ENCODE data around the gene RHO. TPM values are rescaled to one million over a fixed set of nuclear protein-coding genes. Genes with fewer than 3 reads are reported as not detected.
"Not testable (repeated sequence)": the region's sequence is repeated elsewhere in the genome, so short reads cannot be mapped to it uniquely, and the experiment has no call there.

Gene RHO
- not detected for total RNA-seq
- total RNA-seq (2013), result not detected

DNA sequence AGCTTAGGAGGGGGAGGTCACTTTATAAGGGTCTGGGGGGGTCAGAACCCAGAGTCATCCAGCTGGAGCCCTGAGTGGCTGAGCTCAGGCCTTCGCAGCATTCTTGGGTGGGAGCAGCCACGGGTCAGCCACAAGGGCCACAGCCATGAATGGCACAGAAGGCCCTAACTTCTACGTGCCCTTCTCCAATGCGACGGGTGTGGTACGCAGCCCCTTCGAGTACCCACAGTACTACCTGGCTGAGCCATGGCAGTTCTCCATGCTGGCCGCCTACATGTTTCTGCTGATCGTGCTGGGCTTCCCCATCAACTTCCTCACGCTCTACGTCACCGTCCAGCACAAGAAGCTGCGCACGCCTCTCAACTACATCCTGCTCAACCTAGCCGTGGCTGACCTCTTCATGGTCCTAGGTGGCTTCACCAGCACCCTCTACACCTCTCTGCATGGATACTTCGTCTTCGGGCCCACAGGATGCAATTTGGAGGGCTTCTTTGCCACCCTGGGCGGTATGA, at the start of gene RHO:
RHO (plus strand) TSS at position 51 of the 512 bp plus-strand sequence; CDS start at position 146, 95 bp downstream.
- DNase-seq, result no peak
- Mint-ChIP-seq H3K27ac (no peak within 1 kb of the TSS), H3K36me3 (no peaks in the 10 kb centered on the region), H3K27me3 (ENCODE audit: low read depth in 2 of 2) (no peaks in the 10 kb centered on the region), H3K9me3 (no peaks in the 10 kb centered on the region), H3K4me1 (no peaks in the 10 kb centered on the region), H3K4me3 (no peak within 1 kb of the TSS)
- no peaks in the 10 kb centered on the region for H3K27me3 ChIP-seq (ENCODE audit: control insufficient read depth, insufficient read depth, low read length)
- H3K4me3 ChIP-seq (ENCODE audit: low read length), result no peak within 1 kb of the TSS
- WGBS (ENCODE audit: insufficient coverage), result 92% methylated on average over 17 of the region's 18 CpGs
- peaks cover 12% of the 10 kb centered on the region for H3K4me1 ChIP-seq (ENCODE audit: control insufficient read depth, insufficient read depth, low read length)
- no peak for ATAC-seq
- H3K36me3 ChIP-seq (ENCODE audit: control insufficient read depth, insufficient read depth, low read length), result no peaks in the 10 kb centered on the region
- TF ChIP-seq, protein P1, sequence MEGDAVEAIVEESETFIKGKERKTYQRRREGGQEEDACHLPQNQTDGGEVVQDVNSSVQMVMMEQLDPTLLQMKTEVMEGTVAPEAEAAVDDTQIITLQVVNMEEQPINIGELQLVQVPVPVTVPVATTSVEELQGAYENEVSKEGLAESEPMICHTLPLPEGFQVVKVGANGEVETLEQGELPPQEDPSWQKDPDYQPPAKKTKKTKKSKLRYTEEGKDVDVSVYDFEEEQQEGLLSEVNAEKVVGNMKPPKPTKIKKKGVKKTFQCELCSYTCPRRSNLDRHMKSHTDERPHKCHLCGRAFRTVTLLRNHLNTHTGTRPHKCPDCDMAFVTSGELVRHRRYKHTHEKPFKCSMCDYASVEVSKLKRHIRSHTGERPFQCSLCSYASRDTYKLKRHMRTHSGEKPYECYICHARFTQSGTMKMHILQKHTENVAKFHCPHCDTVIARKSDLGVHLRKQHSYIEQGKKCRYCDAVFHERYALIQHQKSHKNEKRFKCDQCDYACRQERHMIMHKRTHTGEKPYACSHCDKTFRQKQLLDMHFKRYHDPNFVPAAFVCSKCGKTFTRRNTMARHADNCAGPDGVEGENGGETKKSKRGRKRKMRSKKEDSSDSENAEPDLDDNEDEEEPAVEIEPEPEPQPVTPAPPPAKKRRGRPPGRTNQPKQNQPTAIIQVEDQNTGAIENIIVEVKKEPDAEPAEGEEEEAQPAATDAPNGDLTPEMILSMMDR (IDR thresholded peaks at IDR 0.05), result no peak
- intact Hi-C loops (cut with micrococcal nuclease), result no loop called here
- H3K9me3 ChIP-seq (ENCODE audit: control insufficient read depth, insufficient read depth, low read length), result no peaks in the 10 kb centered on the region
- H3K27ac ChIP-seq (ENCODE audit: low read length), result no peak within 1 kb of the TSS

DNA sequence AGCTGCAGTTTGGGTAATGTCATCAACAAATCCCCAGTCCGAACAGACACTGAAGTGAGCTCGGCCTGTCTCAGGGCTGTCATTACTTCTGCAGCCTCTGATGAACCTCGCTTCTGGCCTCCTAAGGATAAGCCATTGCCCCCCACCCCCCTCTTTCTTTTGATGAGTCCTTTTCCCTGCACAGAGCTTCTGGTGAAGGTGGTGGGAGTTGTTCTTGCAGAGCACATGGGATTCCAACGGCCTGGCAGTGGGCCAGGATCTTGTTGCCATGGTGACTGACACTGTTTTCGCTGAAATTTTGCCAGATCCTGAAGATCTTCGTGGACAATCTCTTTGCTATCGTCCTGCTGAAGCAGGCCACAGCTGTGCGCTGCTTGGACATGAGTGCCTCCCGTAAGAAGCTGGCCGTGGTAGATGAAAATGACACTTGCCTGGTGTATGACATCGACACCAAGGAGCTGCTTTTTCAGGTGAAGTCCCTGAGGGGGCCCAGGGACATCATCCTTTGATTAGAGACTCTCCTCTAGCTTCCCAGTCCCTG, 47.1 kb upstream of the RHO start:
- H3K4me3 ChIP-seq (ENCODE audit: low read length); H3K9me3 ChIP-seq (ENCODE audit: control insufficient read depth, insufficient read depth, low read length); H3K4me1 Mint-ChIP-seq; intact Hi-C loops (cut with micrococcal nuclease); H3K9me3 Mint-ChIP-seq; H3K27ac Mint-ChIP-seq; H3K27me3 Mint-ChIP-seq (ENCODE audit: low read depth in 2 of 2); H3K4me1 ChIP-seq (ENCODE audit: control insufficient read depth, insufficient read depth, low read length); H3K27ac ChIP-seq (ENCODE audit: low read length); ATAC-seq; H3K36me3 Mint-ChIP-seq; DNase-seq; H3K27me3 ChIP-seq (ENCODE audit: control insufficient read depth, insufficient read depth, low read length); H3K4me3 Mint-ChIP-seq: not testable (repeated sequence)
- WGBS (ENCODE audit: insufficient coverage), result 96% methylated on average over 4 of the region's 11 CpGs
- peaks cover 13% of the 10 kb centered on the region for H3K36me3 ChIP-seq (ENCODE audit: control insufficient read depth, insufficient read depth, low read length)

DNA sequence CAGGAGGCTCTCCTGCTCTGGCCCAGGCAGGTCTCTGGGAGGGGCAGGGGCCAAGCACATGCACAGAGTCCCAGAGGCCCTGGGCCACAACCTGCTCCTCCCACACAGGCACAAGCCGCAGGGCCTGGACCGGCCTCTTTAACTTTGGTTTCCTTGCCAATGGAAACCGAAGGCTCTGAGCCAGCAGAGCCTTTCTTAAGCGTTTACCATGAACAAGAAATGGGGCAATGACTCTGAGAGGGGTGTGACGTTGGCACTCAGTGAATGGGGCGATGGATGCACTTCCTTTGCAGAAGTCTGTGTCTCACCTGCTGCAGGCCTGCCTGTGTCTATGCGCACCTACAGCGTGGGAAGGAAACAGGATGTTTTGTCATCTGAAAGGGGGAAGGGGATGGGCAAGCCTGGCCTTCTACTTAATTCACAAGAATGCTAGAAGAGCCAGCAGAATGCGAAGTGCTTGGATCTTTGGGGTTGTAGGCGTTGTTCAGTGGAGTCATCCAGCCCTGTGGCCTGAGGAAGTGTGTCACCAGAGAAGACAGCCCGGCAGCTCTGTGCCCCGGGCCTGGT, 46.6 kb upstream of the RHO start:
- Mint-ChIP-seq H3K27ac (no peak overlapping the region), H3K27me3 (ENCODE audit: low read depth in 2 of 2) (no peaks in the 10 kb centered on the region), H3K4me3 (no peak overlapping the region), H3K9me3 (no peaks in the 10 kb centered on the region), H3K36me3 (peaks cover 3% of the 10 kb centered on the region), H3K4me1 (no peaks in the 10 kb centered on the region)
- WGBS (ENCODE audit: insufficient coverage), result 92% methylated on average over 12 of the region's 12 CpGs
- H3K4me1 ChIP-seq (ENCODE audit: control insufficient read depth, insufficient read depth, low read length), result no peaks in the 10 kb centered on the region
- DNase-seq (peak in 1 of 2 donors; percentile 75), ATAC-seq (peak in 1 of 3 donors; percentile 34)
- no peak overlapping the region for H3K27ac ChIP-seq (ENCODE audit: low read length)
- no peaks in the 10 kb centered on the region for H3K27me3 ChIP-seq (ENCODE audit: control insufficient read depth, insufficient read depth, low read length)
- H3K4me3 ChIP-seq (ENCODE audit: low read length), result no peak overlapping the region
- H3K9me3 ChIP-seq (ENCODE audit: control insufficient read depth, insufficient read depth, low read length), result no peaks in the 10 kb centered on the region
- TF ChIP-seq, protein P1 (IDR thresholded peaks at IDR 0.05), result no peak
- intact Hi-C loops (cut with micrococcal nuclease), result no loop called here
- peaks cover 13% of the 10 kb centered on the region for H3K36me3 ChIP-seq (ENCODE audit: control insufficient read depth, insufficient read depth, low read length)

DNA sequence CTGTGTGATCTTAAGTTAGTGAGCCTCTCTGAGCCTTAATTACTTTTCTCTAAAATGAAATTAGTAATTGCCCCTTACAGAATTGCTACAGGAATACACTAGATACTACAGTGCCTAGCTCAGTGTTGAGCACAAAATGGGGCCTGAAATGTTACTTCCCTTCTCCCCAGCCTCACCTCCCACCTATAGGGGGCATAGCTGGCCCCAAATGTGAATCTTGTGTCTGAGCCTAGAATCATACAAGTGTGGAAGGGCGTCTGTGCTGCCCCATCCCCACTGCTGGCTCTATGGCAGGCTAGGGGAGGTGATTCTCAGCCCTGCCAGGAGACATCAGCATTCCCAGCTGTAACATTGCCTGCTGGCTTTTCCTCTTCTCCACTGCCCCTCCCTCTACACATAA, 45.7 kb upstream of the RHO start:
- 94% methylated on average over 1 of the region's 1 CpG for WGBS (ENCODE audit: insufficient coverage)
- DNase-seq (no peak), ATAC-seq (no peak)
- Mint-ChIP-seq H3K36me3 (no peaks in the 10 kb centered on the region), H3K4me1 (no peaks in the 10 kb centered on the region), H3K4me3 (no peak overlapping the region), H3K27me3 (ENCODE audit: low read depth in 2 of 2) (no peaks in the 10 kb centered on the region), H3K9me3 (no peaks in the 10 kb centered on the region), H3K27ac (no peak overlapping the region)
- Histone ChIP-seq H3K36me3 (ENCODE audit: control insufficient read depth, insufficient read depth, low read length) (peaks cover 13% of the 10 kb centered on the region), H3K4me3 (ENCODE audit: low read length) (no peak overlapping the region), H3K27me3 (ENCODE audit: control insufficient read depth, insufficient read depth, low read length) (no peaks in the 10 kb centered on the region), H3K9me3 (ENCODE audit: control insufficient read depth, insufficient read depth, low read length) (no peaks in the 10 kb centered on the region), H3K4me1 (ENCODE audit: control insufficient read depth, insufficient read depth, low read length) (no peaks in the 10 kb centered on the region), H3K27ac (ENCODE audit: low read length) (no peak overlapping the region)
- intact Hi-C loops (cut with micrococcal nuclease), result no loop called here
- TF ChIP-seq, protein P1 (IDR thresholded peaks at IDR 0.05), result no peak

All from natural killer cell (primary cell).